GM15510 (cell line): ENCODE measurements around the gene IDS.
"Not testable (repeated sequence)": the region's sequence is repeated elsewhere in the genome, so short reads cannot be mapped to it uniquely, and the experiment has no call there.

ENCODE experiments used
- POLR2A ChIP-seq: IDR thresholded peaks from 3 replicates; pipeline ENCODE4 v1.6.1; 2011; ENCODE audit warnings: borderline replicate concordance; ENCODE audit not compliant: insufficient read length; ENCODE audit errors: extremely low read depth

IDS gene

GRCh38 chrX:149504915-149505651 is at the start of gene IDS:
Gene IDS, minus strand, starts transcription at chrX:149505306. Its CDS starts 169 bp downstream, at chrX:149505137.
- peak; percentile 86 for TF ChIP-seq POLR2A

GRCh38 chrX:149549701-149550100 is 44.6 kb upstream of the IDS start, which contains the start of gene HSFX3:
Gene HSFX3, minus strand, starts transcription at chrX:149549924. Its CDS starts 72 bp downstream, at chrX:149549852.
- TF ChIP-seq POLR2A, result not testable (repeated sequence)

- TF ChIP-seq POLR2A, result no peak
Observed at GRCh38 chrX:149541521-149542047, 36.5 kb upstream of the IDS start.

- TF ChIP-seq POLR2A, result peak; percentile 71
Observed at GRCh38 chrX:149540621-149541520, 35.8 kb upstream of the IDS start, which contains the start of gene EOLA1. Gene EOLA1, plus strand, starts transcription at chrX:149541012. Its CDS starts 4,619 bp downstream, at chrX:149545631.

- no peak for TF ChIP-seq POLR2A
Observed at GRCh38 chrX:149540131-149540620, 35.1 kb upstream of the IDS start.

- TF ChIP-seq POLR2A, result no peak
Observed at GRCh38 chrX:149539283-149540130, 34.4 kb upstream of the IDS start.

- TF ChIP-seq POLR2A, result no peak
Observed at GRCh38 chrX:149531599-149531998, 26.5 kb upstream of the IDS start.

- no peak for TF ChIP-seq POLR2A
Observed at GRCh38 chrX:149528381-149528780, 23.3 kb upstream of the IDS start.

GRCh38 chrX:149527705-149528104 is 22.6 kb upstream of the IDS start:
- TF ChIP-seq POLR2A, result no peak

- TF ChIP-seq POLR2A, result no peak
Observed at GRCh38 chrX:149522916-149523315, 17.8 kb upstream of the IDS start.

GRCh38 chrX:149521438-149521837 is 16.3 kb upstream of the IDS start:
- TF ChIP-seq POLR2A, result no peak

GRCh38 chrX:149518236-149518635 is 13.1 kb upstream of the IDS start:
- no peak for TF ChIP-seq POLR2A

- TF ChIP-seq POLR2A, result no peak
Observed at GRCh38 chrX:149517308-149517707, 12.2 kb upstream of the IDS start.

GRCh38 chrX:149516604-149517003 is 11.5 kb upstream of the IDS start:
- TF ChIP-seq POLR2A, result no peak
